Measurements from ENCODE around the gene SPRR1A.

- TF ChIP-seq POLR2AphosphoS5 (IDR thresholded peaks at IDR 0.05; ENCODE audit: low read depth, low read length): no peak
- TF ChIP-seq, protein P1, sequence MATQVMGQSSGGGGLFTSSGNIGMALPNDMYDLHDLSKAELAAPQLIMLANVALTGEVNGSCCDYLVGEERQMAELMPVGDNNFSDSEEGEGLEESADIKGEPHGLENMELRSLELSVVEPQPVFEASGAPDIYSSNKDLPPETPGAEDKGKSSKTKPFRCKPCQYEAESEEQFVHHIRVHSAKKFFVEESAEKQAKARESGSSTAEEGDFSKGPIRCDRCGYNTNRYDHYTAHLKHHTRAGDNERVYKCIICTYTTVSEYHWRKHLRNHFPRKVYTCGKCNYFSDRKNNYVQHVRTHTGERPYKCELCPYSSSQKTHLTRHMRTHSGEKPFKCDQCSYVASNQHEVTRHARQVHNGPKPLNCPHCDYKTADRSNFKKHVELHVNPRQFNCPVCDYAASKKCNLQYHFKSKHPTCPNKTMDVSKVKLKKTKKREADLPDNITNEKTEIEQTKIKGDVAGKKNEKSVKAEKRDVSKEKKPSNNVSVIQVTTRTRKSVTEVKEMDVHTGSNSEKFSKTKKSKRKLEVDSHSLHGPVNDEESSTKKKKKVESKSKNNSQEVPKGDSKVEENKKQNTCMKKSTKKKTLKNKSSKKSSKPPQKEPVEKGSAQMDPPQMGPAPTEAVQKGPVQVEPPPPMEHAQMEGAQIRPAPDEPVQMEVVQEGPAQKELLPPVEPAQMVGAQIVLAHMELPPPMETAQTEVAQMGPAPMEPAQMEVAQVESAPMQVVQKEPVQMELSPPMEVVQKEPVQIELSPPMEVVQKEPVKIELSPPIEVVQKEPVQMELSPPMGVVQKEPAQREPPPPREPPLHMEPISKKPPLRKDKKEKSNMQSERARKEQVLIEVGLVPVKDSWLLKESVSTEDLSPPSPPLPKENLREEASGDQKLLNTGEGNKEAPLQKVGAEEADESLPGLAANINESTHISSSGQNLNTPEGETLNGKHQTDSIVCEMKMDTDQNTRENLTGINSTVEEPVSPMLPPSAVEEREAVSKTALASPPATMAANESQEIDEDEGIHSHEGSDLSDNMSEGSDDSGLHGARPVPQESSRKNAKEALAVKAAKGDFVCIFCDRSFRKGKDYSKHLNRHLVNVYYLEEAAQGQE (IDR thresholded peaks at IDR 0.05; ENCODE audit: insufficient read depth in 1 of 2, low read depth in 2 of 2, low read length in 2 of 2): no peak
- no peak for TF ChIP-seq SIN3A (IDR thresholded peaks at IDR 0.05; ENCODE audit: borderline replicate concordance, insufficient read depth, low read length)
These were observed 6.3 kb upstream of the SPRR1A start for GRCh38 chr1:152977614-152978013.

Measured in PFSK-1 (cell line).